ENCODE data around the gene DDN.
A peak's percentile ranks its signal among the peaks of the same experiment; 100 is the strongest.

Gene DDN

GRCh38 chr12:49010092-49010668 is 11.0 kb upstream of the DDN start:
- no peak for DNase-seq

- DNase-seq, result no peak
These were observed 9.8 kb upstream of the DDN start for GRCh38 chr12:49008943-49009342.

GRCh38 chr12:49000346-49000745 is 1.2 kb upstream of the DDN start:
- no peak for DNase-seq

DNA sequence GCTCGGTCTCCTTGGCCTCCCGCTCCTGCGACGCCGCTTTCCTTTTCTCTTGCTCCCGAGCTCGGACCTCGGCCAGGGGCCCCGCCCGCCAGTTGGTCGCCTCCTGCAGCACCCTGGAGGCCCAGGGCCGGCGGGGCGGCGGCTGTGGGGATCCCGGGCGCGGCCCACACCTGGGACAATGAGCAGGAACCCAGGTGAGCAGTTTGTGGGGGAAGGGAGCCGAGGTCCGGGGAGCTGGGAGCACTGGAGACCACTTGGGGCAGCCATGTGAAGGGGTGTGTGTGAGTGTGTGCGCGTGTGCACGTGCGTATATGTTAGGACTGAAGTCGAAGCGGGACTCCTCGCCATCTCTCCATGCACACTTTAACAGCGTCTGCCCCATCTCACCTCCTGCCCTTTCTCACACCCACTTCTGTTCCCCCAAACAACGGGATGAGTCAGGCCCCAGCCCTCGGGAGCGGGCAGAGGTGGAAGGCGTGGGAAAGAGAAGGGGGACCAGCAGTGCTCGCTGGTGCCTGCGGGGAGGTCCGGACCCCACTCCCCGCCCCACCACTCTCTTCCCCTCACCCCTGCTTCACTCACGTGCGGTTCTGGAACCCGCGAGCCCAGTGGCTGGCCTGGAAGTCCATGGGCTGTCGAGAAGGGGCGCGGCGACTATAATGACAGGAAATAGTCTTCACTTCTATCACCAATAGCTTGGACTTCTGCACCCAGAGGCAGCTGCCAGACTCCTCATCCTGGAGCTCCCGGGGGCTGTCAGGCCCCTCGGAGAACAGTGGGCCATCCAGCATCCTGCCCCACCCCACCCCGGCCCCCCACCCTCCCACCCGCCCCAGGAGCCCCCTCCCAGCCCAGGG is 450 bp downstream of the DDN start:
- DNase-seq, result no peak

DNA sequence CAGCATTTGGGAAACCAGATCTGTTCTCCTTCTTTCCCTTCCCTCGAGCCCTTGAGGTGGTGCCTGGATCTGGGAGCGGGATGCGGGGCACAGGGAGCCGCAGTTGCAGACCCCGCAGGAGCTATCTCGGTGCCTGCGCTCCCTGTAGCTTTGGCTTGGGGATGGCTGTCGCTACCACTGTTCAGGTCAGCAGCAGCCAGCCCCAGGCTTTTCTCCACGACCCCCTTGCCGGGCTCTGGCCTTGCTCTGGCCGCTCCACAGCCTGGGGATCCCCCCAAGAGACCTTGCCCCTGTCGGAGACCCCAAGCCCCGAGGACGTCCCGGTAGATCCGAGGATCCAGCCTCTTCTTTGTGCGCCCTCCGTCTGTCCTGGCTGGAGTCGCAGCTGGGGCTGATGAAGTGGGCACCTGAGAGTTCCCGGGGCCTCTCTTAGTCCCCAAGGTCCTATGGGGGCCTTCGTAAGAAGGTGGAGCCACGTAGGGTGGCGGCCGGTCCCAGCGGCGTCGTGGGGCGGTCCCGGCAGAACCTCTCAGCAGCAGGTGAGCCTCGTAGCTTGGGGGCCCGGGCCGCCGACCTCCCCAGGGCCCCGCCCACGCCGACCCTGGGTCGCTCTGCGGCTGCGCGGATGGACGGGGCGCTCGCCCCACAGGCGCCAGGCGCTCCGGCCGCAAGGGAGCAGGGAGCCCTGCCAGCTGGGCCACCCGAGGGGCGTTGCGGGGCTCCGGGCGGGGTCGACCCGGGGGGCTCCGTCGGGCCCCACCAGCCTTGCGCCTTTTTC is 1.3 kb downstream of the DDN start:
- no peak for DNase-seq

DNA sequence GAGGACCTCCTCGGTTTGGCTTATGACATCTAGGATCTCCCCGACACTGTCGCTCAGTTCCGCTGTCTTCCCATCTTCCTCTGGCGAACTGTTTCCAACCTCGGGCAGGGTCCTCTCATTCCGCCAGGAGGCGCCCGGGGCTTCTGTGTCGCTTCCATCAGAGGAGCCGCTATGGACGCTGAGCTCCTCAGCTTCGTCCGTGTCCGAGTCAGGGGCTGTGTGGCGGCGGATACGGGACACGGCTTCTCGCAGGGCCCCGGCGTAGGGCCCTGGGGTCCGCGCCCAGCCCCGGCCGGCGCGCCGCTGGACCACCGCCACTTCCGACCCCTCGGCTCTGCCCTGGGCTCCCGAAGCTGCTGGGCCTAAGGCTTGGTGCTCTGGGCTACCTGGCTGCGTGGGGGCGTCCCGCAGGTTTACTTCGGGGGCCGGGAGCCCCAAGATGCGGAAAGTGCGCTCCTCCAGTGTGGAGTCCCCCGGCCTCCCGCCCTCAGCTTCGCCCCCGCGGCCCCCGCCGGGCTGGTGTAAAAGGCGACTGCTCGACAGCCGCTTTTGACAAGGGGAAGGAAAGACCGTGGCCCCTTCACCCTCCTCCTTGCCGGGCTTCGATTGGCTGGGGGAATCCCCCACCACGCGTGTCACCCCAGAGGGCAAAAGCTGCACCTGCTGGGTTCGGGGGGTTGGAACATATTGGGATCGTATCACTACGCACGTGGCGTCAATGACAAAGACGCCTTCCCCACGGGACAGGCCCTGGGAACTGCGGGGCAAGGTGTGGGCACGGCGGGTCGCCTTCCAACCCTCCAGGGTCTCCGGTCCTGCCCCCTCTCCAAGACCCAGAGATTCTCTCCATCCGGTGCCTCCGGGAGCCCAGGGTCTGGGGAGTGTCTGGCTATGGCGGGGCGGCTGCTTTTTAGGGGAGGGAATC is 2.1 kb downstream of the DDN start:
- DNase-seq, result no peak

DNA sequence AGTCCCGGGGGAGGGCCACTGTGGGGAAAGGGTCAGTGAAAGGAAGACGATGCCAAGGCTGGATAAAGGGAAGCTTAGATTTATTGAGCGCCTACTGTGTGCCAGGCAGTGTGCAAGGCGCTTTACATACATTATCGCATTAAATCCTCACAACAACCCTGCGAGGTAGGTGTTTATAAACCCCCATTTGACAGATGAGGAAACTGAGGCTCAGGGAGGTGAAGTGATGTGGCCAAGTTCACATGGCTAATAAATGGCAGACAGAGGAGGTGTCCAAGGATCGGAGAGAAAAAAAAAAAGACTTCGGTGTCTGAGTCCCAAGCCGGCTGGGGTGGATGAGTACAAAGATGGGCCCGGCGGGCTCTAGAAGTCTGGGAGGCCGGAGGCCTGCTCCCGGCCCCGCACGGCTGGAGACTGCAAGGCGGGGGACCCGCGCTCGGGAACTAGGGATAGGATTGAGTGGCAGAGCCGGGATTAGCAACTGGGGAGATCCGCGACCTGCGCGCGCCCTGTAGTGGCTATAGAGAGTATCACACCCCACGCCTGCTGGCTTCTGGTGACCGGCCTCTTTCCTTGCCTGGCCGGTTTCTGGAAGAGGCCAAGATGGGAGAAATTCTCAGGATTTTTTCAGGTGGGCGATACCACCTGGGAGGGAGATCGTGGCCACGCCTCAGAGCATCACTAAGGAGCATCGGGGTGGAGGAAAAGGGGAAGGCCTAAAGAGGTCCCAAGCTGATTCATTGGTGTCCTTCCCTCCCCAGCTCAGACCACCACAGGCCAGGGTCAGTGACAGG is 3.9 kb downstream of the DDN start:
- DNase-seq, result peak; percentile 73

DNA sequence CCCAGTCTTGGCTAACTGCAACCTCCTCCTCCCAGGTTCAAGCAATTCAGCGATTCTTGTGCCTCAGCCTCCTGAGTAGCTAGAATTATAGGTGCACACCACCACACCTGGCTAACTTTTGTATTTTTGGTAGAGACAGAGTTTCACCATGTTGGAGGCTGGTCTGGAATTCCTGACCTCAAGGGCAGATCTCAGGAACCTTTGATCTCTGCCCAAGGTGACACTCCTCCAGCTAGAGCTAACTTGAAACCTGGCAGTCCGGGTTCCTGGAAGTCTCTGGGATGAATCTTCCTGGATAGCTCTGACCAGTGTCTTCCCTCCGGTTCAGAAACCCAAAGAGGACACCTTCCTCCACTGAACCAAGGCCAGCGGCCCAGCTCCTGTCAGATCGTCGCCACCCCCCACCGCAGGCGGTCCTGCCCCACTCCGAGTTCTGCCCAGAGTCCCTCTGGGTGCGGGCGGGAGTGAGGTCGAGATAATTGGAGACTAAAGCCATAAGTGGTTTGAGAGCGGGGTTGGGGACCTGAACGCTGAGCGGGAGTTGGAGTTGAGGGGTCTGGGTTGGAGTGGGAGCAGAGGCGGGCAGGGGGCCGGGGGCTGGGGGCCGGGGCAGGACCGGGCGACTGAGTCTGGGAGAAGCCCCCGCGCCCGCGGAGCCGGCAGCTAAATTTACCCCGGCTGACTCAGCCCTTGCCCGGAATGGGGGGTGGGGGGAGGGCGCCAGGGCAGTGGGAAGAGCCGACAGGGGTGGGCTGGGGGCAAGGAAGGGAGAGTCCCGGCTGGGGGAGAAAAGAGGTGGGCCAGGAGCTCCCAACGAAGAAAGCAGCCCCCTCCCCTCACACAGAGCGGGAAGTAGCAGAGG is 4.7 kb downstream of the DDN start:
- DNase-seq, result no peak

DNA sequence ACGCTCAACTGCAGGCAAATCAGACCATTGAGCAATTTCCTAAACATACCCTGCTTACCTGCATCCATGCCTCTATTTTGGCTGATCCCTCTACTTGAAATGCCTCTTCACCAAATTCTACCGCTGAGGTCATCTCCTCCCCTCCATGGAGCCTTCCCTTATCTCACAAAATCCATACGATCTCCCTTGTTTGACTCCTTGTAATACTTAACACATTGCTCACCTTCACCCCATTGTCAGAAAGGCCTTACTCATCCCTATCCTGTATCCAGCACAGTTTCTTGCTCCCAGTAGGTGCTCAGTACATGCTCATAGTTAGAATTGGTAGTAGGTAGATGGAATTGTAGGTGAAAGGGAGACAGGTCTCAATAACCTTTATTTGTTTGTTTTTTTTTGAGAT is 5.4 kb downstream of the DDN start:
- no peak for DNase-seq

DNA sequence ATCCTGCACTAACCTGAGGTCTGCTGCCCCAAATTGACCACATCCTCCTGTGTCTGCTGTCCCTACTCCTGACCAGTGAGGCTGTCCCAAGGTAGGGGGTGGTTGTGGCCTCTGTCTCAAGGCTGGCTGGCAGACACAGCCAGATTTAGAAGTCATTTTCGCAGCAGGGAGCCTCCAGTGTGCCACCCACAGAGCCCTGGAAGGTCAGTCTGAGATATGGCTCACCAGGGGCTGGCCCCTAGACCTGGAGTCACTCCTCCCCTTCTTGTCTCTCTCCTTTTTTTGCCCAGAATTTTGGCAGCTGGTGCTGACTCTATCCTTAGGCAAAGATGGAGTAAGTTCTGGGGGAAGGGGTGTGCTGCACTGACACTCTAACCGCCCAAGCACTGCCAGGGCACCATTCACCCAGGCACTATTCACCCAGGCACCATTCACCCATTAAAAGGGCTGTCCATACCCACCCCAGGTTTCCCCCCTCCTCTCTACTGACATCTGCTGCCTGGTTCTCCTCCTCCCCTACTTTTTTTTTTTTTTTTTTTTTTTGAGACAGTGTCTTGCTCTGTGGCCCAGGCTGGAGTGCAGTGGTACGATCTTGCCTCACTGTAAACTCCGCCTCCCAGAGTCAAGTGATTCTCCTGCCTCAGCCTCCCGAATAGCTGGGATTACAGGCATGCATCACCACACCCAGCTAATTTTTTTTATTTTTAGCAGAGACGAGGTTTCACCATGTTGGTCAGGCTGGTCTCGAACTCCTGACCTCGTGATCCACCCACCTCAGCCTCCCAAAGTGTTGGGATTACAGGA is 7.7 kb downstream of the DDN start:
- DNase-seq, result no peak

GRCh38 chr12:48990552-48990951 is 8.6 kb downstream of the DDN start:
- no peak for DNase-seq

DNA sequence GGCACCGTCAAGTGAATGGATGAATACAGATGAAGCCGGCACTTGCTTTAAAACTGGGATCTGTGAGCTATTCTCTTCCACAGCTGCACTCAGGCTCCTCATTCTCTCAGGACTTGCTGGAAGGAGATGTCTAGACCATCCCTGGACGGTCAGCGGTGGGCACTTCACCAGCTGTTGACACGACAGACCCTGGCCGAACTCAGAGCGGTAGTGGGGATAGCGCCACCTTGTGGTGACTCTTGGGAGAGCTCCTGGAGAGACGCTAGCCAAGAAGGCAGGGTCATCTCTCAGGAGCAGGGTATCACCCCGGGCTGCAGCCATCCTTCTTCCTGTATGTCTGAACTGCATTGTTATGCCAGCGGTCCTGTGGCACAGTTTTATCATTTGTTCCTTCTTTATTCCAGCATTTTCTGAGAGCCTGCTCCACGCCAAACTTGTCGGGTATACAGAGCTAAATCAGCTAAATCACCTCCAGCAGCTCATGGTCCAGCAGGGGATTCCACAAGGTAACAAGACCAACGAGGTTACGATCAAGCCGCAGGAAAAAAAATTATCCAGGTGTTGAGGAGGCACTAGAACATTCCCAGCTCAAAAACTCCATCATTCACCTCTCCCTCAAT is 11.0 kb downstream of the DDN start:
- DNase-seq, result peak; percentile 32

- DNase-seq, result no peak
These were observed 12.4 kb downstream of the DDN start for GRCh38 chr12:48986720-48987291.

DNA sequence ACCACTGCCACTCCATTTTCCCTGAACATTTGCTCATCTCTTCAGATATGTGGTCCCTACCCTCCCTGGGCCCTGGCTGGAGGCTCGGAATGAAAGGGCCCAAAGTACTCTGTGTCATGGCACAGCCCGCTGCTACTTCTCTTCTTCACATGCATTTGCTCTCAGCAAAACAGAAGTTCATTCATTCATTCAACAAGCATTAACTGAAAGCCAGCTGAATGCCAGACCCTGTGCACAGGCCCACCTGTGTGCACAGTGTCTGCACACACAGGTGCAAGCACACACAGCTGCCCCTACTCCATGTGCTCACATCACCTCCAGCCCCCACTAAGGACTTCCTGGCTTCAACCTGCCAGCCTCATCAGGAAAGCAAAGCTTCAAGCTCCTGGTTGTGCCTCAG is 13.3 kb downstream of the DDN start:
- no peak for DNase-seq

GRCh38 chr12:48985475-48985897 is 13.7 kb downstream of the DDN start:
- no peak for DNase-seq

- no peak for DNase-seq
These were observed 16.6 kb downstream of the DDN start for GRCh38 chr12:48982397-48983080.

DNA sequence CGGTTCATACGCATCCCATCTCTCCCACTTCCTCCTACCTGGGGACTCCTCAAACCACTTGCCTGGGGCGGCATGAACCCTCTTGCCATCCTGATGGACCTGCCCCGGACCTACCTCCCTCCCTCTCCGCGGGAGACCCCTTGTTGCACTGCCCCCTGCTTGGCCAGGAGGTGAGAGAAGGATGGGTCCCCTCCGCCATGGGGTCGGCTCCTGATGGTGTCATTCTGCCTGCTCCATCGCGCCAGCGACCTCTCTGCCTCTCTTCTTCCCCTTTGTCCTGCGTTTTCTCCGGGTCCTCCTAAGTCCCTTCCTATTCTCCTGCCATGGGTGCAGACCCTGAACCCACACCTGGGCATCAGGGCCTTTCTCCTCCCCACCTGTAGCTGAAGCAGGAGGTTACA is 17.4 kb downstream of the DDN start:
- no peak for DNase-seq

DNA sequence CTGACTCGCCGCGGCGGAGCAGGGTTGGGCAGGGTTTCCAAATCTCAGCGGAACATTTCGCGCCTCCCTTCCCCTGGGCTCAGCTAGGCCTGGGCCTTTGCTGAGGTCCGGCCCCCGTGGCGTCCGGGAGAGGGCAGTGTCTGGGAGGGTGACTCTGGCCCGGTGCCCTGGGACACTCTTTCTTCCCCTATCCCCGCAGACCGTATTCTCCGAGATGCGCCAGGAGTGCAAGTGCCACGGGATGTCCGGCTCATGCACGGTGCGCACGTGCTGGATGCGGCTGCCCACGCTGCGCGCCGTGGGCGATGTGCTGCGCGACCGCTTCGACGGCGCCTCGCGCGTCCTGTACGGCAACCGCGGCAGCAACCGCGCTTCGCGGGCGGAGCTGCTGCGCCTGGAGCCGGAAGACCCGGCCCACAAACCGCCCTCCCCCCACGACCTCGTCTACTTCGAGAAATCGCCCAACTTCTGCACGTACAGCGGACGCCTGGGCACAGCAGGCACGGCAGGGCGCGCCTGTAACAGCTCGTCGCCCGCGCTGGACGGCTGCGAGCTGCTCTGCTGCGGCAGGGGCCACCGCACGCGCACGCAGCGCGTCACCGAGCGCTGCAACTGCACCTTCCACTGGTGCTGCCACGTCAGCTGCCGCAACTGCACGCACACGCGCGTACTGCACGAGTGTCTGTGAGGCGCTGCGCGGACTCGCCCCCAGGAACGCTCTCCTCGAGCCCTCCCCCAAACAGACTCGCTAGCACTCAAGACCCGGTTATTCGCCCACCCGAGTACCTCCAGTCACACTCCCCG is 18.0 kb downstream of the DDN start:
- DNase-seq, result no peak

Measured in kidney glomerular epithelial cell (primary cell).